Cardiac fibroblast (primary cell): ENCODE measurements around the gene RASA3.
"Not testable (repeated sequence)": the region's sequence is repeated elsewhere in the genome, so short reads cannot be mapped to it uniquely, and the experiment has no call there.

Source experiments
- DNase-seq, 2 donors: peaks; one replicate each; pipeline versions ENCODE4 v3.0.0 to v3.0.0-alpha.2; 2010; ENCODE audit warnings: low read depth in 2 of 2
- H3K4me3 ChIP-seq, 2 donors: replicated peaks in 1 of 2; 1 replicate in 1 of 2; 2 replicates in 1 of 2; pipeline ENCODE4 v1.5.1; 2011; ENCODE audit warnings: low read depth in 2 of 2, low read length in 2 of 2, mild to moderate bottlenecking in 2 of 2, moderate library complexity in 1 of 2
- CTCF ChIP-seq: IDR thresholded peaks from one replicate; pipeline ENCODE4 v1.5.1; 2011; ENCODE audit warnings: low read depth, mild to moderate bottlenecking, low read length, inconsistent platforms

The RASA3 gene

GRCh38 chr13:114102521-114103288, 29.7 kb downstream of the RASA3 start:
- no peak for DNase-seq
- no peak for TF ChIP-seq CTCF
- no peak overlapping the region for H3K4me3 ChIP-seq

- TF ChIP-seq CTCF: no peak
- DNase-seq: no peak
- H3K4me3 ChIP-seq: no peak overlapping the region
Observed at GRCh38 chr13:114102131-114102520, 30.3 kb downstream of the RASA3 start.

GRCh38 chr13:114101358-114102130, 30.9 kb downstream of the RASA3 start:
- no peak overlapping the region for H3K4me3 ChIP-seq
- no peak for TF ChIP-seq CTCF
- peak in 1 of 2 donors; percentile 39 for DNase-seq

GRCh38 chr13:114100446-114101357, 31.7 kb downstream of the RASA3 start:
- no peak overlapping the region for H3K4me3 ChIP-seq
- peak; percentile 25 to 38 for DNase-seq
- no peak for TF ChIP-seq CTCF

GRCh38 chr13:114099918-114100445, 32.4 kb downstream of the RASA3 start:
- no peak for TF ChIP-seq CTCF
- no peak overlapping the region for H3K4me3 ChIP-seq
- peak; percentile 46 to 65 for DNase-seq

GRCh38 chr13:114099191-114099590, 33.2 kb downstream of the RASA3 start:
- no peak overlapping the region for H3K4me3 ChIP-seq
- DNase-seq: peak; percentile 86 to 97
- no peak for TF ChIP-seq CTCF

- not testable (repeated sequence) for DNase-seq, H3K4me3 ChIP-seq
Observed at GRCh38 chr13:114098689-114099056, 33.8 kb downstream of the RASA3 start.
